Measurements from ENCODE around the gene DCAF15. TPM values are rescaled to one million over a fixed set of nuclear protein-coding genes. Genes with fewer than 3 reads are reported as not detected.

Gene DCAF15
- total RNA-seq, 1 donor from 2014 or later: 49.5 TPM

DNA sequence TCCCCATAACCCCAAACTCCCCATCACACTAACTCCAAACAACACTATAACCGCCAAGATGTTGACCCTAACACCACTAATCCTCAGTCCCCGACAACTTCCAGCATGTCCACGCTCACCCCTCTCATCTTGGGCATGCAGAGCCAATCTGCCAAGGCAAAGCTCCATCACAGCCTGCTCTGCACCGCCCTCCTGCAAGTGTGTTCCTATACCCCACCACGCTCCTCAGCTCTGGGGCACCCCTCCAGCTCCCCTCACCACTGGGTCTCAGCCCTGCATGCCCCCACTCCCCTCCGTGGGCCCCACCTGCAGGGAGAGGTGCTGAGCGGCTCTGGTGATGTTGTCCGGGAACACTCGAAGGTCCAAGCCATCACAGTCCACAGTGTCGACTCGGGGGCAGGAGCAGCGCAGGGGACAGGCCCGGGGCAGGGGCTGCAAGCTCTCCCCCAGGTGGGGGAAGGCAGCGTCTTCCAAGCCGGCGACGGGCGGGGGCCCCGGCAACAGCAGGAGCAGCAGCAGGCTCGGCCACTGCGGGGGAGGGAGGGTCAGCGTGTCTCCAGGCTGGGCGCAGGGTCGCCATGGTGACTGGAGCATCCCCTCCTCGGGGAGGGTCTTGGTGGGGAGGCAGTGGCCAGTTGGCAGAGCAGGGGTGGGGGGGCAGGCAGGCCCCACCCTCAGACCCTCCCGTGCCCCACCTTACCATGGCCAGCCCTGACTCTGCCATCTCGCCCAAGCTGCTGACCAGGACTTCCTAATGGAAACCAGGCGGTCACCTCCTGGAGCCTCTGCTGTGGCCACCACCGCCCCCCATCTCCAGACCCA lies 14.6 kb upstream of the DCAF15 start:
- no peak for DNase-seq (ENCODE audit: low read depth)
- H3K4me3 ChIP-seq (ENCODE audit: low read depth, low read length): no peak overlapping the region
- TF ChIP-seq, protein P1, sequence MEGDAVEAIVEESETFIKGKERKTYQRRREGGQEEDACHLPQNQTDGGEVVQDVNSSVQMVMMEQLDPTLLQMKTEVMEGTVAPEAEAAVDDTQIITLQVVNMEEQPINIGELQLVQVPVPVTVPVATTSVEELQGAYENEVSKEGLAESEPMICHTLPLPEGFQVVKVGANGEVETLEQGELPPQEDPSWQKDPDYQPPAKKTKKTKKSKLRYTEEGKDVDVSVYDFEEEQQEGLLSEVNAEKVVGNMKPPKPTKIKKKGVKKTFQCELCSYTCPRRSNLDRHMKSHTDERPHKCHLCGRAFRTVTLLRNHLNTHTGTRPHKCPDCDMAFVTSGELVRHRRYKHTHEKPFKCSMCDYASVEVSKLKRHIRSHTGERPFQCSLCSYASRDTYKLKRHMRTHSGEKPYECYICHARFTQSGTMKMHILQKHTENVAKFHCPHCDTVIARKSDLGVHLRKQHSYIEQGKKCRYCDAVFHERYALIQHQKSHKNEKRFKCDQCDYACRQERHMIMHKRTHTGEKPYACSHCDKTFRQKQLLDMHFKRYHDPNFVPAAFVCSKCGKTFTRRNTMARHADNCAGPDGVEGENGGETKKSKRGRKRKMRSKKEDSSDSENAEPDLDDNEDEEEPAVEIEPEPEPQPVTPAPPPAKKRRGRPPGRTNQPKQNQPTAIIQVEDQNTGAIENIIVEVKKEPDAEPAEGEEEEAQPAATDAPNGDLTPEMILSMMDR (conservative IDR thresholded peaks at IDR 0.05; ENCODE audit: low read depth, low read length): no peak

GRCh38 chr19:13938301-13939064 lies 13.8 kb upstream of the DCAF15 start, which contains the start of gene PODNL1:
Gene PODNL1, minus strand, starts transcription at chr19:13938417. Its CDS starts 236 bp downstream, at chr19:13938181.
- DNase-seq (ENCODE audit: low read depth): no peak
- TF ChIP-seq, protein P1 (conservative IDR thresholded peaks at IDR 0.05; ENCODE audit: low read depth, low read length): no peak
- no peak within 1 kb of the TSS for H3K4me3 ChIP-seq (ENCODE audit: low read depth, low read length)

GRCh38 chr19:13942023-13942684 lies 10.2 kb upstream of the DCAF15 start:
- H3K4me3 ChIP-seq (ENCODE audit: low read depth, low read length): no peak overlapping the region
- no peak for DNase-seq (ENCODE audit: low read depth)
- TF ChIP-seq, protein P1 (conservative IDR thresholded peaks at IDR 0.05; ENCODE audit: low read depth, low read length): no peak

DNA sequence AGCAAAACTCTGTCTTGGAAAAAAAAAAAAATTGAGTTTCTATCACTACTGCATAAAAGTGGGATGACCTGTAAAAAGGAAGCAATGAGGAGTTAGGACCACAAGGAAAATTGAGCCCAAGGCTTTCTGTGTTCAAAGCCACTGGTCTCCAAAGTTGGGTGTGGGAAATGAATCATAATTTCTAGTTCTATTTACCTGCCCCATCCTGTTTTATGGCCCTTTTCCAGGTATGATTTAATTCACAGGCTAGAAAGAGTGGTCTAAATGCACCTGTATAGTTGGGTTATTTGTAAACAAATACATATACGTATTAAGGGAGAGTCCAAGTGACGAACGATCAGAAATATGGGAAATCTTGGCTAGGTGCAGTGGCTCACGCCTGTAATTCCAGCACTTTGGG lies 5.9 kb upstream of the DCAF15 start:
- no peak overlapping the region for H3K4me3 ChIP-seq (ENCODE audit: low read depth, low read length)
- no peak for DNase-seq (ENCODE audit: low read depth)
- TF ChIP-seq, protein P1 (conservative IDR thresholded peaks at IDR 0.05; ENCODE audit: low read depth, low read length): no peak

GRCh38 chr19:13951043-13951442 lies 1.3 kb upstream of the DCAF15 start:
- TF ChIP-seq, protein P1 (conservative IDR thresholded peaks at IDR 0.05; ENCODE audit: low read depth, low read length): no peak
- DNase-seq (ENCODE audit: low read depth): no peak
- H3K4me3 ChIP-seq (ENCODE audit: low read depth, low read length): no peak overlapping the region

GRCh38 chr19:13951799-13952153 lies 533 bp upstream of the DCAF15 start:
- TF ChIP-seq, protein P1 (conservative IDR thresholded peaks at IDR 0.05; ENCODE audit: low read depth, low read length): no peak
- H3K4me3 ChIP-seq (ENCODE audit: low read depth, low read length): peak overlapping the region; percentile 54
- DNase-seq (ENCODE audit: low read depth): no peak

Data from epithelial cell of proximal tubule (primary cell).